Fibroblast of skin of right quadriceps (primary cell): ENCODE data around the gene SPINK1.
"Not testable (repeated sequence)": the region's sequence is repeated elsewhere in the genome, so short reads cannot be mapped to it uniquely, and the experiment has no call there.

Experiments
- DNase-seq: peaks from one replicate; pipeline ENCODE4 v3.0.0-alpha.2; 2013

Gene SPINK1

GRCh38 chr5:147803926-147804325 is 27.5 kb downstream of the SPINK1 start:
- DNase-seq = no peak

GRCh38 chr5:147803161-147803560 is 28.3 kb downstream of the SPINK1 start:
- DNase-seq = not testable (repeated sequence)

DNA sequence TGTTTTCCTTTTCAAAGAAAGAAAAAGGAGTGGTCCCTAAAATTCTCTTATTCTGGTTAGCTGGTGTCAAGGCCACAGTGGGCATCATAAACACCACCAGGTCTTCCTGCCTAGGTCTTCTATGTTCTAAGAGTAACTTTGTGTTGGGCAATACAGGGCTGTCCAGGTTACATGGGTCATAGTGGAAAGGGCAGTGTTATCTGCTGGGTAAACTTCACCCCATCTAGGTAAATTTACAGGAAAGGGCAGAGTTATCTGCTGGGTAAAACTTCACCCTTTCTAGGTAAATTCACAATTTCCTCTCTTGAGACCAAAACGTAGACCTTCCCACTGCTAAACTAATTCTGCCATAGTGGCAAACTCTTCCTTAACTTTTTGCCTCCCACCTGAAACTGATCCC is 30.0 kb downstream of the SPINK1 start:
- DNase-seq = no peak

DNA sequence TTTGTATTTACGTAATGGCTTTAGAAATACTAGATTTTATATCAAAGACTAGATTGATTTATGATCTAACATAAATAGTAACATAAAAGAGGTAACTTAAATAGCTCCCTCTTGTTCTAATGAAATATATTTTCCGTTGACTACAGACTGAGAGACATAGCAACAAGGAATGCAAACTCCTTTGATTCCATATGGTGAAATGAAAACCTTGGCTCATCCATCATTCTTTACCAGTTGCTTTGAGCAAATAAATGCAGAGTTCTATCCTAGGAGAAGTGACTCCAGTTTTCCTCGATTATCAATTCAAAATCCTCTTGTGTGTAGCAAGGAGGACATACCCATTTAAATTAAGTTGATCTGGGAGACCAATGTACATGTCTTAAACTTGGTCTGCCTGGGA is 31.0 kb downstream of the SPINK1 start:
- no peak for DNase-seq

DNA sequence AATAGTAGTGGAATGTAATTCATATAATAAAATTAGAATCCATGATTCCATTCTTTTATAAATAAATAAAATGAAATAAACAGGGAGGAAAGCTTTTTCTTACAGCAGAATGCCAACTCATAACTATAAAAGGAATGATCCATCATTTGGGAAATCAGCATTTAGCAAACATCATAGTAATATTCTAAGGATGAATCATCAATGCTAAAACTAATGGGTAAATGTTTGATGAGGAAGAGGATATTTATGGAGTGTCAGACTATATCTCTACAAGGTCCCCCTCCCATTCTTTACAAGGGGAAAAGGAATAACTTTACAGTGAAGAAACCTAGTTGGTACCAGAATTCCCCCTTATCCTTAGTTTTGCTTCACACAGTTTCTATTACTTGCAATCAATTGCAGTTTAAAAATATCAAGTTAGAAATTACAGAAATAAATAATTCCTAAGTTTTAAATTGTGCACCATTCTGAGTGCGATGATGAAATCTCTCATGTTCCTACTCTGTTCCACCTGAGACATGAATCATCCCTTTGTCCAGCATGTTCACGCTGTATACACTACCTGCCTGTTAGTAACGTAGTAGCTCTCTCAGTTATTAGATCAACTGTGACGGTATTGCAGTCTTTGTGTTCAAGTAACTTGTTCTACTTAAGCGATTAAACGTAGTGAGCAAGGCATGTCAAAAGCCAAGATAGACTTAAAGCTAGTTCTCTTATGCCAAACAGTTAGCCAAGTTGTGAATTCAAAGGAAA is 34.7 kb downstream of the SPINK1 start:
- DNase-seq = no peak

DNA sequence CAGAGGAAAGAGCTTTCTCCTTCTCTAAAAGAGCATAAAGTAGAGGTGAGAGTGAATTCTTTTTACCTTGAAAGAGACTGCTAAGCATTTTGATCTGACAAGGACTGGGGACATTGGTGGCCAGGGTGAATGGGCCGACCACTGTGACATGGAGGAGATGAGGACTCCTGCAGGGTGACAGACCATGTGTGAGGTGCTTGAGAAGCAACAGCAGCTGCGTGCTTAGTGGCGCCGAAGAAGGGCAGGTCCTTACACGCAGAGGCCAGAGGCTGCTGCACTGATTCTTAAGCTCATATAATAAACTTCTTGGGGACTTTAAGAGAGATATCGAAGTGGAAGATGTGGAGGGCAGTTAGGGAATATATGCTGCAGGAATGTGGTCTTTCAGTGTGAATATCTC is 40.3 kb downstream of the SPINK1 start:
- no peak for DNase-seq

GRCh38 chr5:147789820-147790219 is 41.7 kb downstream of the SPINK1 start:
- DNase-seq = no peak

DNA sequence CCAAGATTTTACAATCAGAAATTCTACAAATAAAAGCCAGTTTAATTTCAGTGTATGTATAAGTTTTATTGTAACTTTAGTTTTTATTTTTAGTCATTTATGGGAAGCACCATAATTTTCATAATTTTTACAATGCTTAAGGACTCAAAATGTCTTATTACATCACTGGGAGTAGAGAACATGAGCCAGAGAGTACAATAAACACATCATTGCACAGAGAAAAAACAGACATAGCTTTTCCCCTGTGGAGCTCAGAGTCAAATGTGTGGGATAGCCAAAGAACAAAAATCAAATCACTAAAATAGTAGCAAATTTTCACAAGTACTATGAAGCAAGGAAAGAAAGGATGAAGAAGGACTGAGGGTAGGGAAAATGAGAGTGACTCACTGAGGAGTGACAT is 43.4 kb downstream of the SPINK1 start:
- no peak for DNase-seq

DNA sequence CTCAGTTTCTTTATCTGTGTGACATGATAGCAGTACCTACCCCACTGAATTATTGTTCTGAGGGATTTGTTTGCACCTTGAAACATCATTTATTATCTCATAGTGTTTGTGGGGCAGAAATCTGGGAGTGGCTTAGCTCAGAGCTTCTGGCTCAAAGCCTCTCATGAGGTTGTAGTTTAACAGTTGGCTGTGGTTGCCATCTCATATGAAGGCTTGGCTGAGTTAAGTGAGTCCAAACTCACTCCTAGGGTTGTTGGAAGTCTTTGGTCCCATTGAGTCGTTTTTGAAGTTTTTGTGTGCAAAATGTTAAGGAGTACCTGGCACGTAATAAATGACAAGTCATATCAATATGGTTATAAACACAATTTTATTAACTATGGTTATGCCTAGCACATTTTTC is 45.3 kb downstream of the SPINK1 start:
- DNase-seq = no peak

GRCh38 chr5:147784146-147784987 is 47.1 kb downstream of the SPINK1 start:
- DNase-seq = no peak

- DNase-seq = peak; percentile 85
These were observed 49.1 kb downstream of the SPINK1 start, which contains the start of gene JAKMIP2 for GRCh38 chr5:147782110-147783028. JAKMIP2 (minus strand) TSS chr5:147782728; CDS start chr5:147671806, 110,922 bp downstream.

DNA sequence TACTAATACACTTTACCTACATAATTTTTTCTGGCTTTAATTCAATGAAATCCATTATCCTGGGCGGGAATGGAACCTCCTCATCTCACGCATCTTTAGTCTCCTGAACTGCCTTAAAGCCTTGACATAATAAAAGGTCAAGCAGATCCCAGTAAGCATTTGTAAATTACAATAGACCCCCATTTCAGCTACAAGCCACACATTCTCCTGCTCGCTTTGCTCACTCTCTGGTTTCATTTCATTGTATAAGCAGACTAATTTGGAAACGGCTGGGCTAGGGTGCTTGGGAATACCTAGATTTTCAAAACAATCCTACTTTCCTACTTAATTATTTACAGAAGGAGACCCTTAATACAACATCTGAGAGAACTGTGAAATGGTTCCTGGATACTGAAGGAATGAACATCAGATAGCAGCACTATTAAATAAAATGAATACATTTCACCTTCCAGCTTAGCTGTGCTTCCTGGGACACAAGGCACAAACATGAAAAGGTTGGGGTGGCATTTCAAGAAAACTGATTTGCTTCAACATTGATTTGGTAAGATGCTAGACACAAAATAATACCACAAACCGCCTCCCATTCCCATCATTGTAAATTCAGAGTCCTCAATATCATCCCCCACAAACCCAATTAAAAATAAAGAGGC is 50.4 kb downstream of the SPINK1 start:
- DNase-seq = no peak

DNA sequence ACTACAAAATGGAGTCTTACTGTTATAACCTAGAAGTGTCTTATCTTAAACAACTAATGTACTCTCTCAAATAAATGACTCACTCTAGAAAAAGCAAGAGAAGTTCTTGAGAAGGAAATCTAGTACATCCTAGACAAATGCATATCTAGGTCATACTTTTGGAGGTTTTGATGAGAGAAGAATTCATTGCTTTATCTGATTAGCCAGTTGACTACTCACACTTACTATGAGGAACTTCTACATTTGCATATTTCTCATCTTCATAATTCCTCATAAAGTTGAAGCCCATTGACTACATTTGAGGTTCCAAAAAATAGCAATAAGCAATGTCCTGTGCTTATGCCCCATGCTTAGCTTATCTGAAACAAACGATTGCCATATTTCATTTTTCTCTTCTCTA is 51.8 kb downstream of the SPINK1 start:
- DNase-seq = no peak

DNA sequence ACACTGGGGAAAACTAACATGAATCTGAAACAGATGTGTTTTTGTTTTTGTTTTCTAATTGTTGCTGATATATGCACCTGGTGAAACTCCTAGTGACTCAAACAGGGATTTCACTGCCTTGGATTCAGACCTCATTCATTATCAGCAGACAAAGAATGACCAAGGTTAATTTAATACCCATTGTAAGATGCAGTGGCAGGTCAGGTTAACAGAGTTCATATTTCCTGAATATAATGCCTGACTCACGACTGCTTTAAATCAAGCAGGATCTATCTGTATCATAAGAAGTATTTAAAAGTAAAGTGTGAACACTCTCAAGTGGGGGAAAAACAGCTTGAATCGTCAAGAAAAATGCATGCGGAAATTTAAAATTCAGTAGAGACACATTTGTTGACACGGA is 54.5 kb downstream of the SPINK1 start:
- DNase-seq = no peak
